ENCODE data around the gene ADIG. TPM values are rescaled to one million over a fixed set of nuclear protein-coding genes. Genes with fewer than 3 reads are reported as not detected.

The ADIG gene
- total RNA-seq, 4 donors from 2014 or later, result not detected

- no peaks in the 10 kb centered on the region for H3K9me3 ChIP-seq
- H3K27ac ChIP-seq, result no peak overlapping the region
- peaks cover 0 to 89% (median 0%) of the 10 kb centered on the region in 3 donors for H3K36me3 ChIP-seq
- no peaks in the 10 kb centered on the region for H3K4me1 ChIP-seq
- no peaks in the 10 kb centered on the region for H3K27me3 ChIP-seq
- DNase-seq, result no peak
- TF ChIP-seq, protein P1, sequence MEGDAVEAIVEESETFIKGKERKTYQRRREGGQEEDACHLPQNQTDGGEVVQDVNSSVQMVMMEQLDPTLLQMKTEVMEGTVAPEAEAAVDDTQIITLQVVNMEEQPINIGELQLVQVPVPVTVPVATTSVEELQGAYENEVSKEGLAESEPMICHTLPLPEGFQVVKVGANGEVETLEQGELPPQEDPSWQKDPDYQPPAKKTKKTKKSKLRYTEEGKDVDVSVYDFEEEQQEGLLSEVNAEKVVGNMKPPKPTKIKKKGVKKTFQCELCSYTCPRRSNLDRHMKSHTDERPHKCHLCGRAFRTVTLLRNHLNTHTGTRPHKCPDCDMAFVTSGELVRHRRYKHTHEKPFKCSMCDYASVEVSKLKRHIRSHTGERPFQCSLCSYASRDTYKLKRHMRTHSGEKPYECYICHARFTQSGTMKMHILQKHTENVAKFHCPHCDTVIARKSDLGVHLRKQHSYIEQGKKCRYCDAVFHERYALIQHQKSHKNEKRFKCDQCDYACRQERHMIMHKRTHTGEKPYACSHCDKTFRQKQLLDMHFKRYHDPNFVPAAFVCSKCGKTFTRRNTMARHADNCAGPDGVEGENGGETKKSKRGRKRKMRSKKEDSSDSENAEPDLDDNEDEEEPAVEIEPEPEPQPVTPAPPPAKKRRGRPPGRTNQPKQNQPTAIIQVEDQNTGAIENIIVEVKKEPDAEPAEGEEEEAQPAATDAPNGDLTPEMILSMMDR (IDR thresholded peaks at IDR 0.05), result no peak
- TF ChIP-seq POLR2A (IDR thresholded peaks at IDR 0.05), result no peak
- H3K4me3 ChIP-seq, result no peak overlapping the region
Measured at GRCh38 chr20:38559764-38560163, 21.2 kb upstream of the ADIG start.

GRCh38 chr20:38563802-38564431 lies 17.1 kb upstream of the ADIG start:
- Histone ChIP-seq H3K27ac (no peak overlapping the region), H3K4me1 (peaks cover 0 to 7% (median 0%) of the 10 kb centered on the region in 4 donors), H3K4me3 (no peak overlapping the region), H3K9me3 (no peaks in the 10 kb centered on the region), H3K27me3 (no peaks in the 10 kb centered on the region), H3K36me3 (peaks cover 0 to 90% (median 0%) of the 10 kb centered on the region in 3 donors)
- no peak for DNase-seq
- no peak for TF ChIP-seq POLR2A (IDR thresholded peaks at IDR 0.05)
- TF ChIP-seq, protein P1 (IDR thresholded peaks at IDR 0.05), result no peak

DNA sequence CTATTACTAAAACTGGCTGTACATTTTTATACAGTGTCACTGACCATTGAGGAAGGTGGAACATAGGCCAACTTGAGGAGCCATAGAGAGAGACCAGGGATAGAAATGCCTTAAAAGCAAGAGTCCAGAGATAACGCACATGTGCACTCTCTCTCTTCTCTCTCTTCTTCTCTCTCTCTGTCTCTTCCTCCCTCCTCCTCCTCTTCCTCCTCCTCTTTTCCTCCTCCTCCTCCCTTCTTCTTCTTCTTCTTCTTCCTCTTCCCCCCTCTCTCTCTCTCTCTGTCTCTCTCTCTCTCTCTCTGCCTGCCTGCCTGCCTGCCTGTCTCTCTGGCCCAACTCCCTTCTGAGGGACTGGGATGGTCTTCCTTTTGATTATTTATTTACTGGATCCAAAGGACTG lies 16.3 kb upstream of the ADIG start:
- no peak overlapping the region for H3K27ac ChIP-seq
- peaks cover 0 to 90% (median 0%) of the 10 kb centered on the region in 3 donors for H3K36me3 ChIP-seq
- no peaks in the 10 kb centered on the region for H3K9me3 ChIP-seq
- peaks cover 0 to 7% (median 0%) of the 10 kb centered on the region in 4 donors for H3K4me1 ChIP-seq
- TF ChIP-seq POLR2A (IDR thresholded peaks at IDR 0.05), result no peak
- TF ChIP-seq, protein P1 (IDR thresholded peaks at IDR 0.05), result no peak
- no peak overlapping the region for H3K4me3 ChIP-seq
- H3K27me3 ChIP-seq, result no peaks in the 10 kb centered on the region
- no peak for DNase-seq

DNA sequence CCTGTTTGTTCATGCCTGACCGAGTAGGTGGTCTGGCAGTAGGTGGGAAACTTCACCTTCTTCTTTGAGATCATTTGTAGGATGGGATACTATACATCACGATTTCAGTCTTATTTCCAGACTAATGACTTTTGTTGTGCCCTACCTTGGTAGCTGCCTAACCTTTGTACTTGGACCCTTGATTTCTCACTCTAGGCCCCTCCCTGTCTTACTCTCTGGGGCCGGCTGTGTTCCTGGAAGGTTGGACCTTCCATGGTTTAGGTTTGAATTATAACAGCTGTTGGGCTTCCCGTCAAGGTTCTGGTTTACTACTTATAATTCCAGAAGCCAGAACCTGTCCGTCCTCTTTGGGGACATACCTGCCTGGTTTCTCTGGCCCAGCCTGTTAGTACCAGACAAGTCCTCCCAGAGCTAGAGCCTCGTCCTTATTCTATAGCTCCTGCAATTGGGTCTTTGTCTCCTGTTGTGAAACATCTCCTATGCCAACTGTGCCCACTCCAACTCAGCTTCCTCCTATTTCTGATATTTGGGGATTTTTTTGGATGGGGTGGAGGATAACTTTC lies 14.9 kb upstream of the ADIG start:
- no peak for DNase-seq
- no peaks in the 10 kb centered on the region for H3K9me3 ChIP-seq
- peaks cover 0 to 7% (median 0%) of the 10 kb centered on the region in 4 donors for H3K4me1 ChIP-seq
- TF ChIP-seq POLR2A (IDR thresholded peaks at IDR 0.05), result no peak
- TF ChIP-seq, protein P1 (IDR thresholded peaks at IDR 0.05), result no peak
- no peaks in the 10 kb centered on the region for H3K27me3 ChIP-seq
- no peak overlapping the region for H3K27ac ChIP-seq
- H3K36me3 ChIP-seq, result peaks cover 0 to 89% (median 0%) of the 10 kb centered on the region in 3 donors
- H3K4me3 ChIP-seq, result no peak overlapping the region

DNA sequence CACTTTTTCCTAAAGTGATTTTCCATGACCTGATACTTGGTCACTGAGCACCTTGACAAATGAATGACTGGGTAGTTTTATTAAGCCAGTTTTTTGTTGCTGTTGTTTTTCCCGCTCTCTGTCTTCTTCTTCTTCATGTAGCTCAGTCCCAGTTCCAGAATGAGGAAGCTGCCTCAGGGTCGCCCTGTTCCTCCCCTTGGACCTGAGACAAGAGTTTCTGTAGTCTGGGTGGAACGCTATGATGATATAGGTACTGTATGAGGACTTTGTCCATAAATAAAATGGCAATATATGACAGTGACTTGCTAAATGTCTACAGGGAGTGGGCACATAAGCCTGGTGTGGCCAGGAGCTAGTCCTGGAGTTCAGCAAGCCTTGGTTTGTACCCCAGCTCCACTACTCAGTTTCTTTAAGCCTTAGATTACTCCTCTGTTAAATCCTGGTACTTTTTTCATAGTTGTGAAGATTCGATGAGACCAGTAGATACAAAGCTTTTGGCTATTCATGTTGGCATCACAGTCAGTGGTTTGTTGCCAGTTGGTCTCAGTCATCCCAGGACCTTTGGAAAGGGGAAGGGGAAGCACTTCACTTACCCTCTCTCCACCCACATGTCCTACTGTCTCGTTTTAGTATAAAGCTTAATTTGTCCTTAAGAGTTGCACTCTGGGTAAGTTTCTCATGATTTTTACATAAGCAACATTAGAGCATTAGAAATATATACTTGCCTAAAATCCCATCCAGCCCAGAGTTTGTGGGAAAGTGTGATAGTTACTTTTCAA lies 11.1 kb upstream of the ADIG start:
- DNase-seq, result no peak
- Histone ChIP-seq H3K27ac (no peak overlapping the region), H3K4me1 (peaks cover 0 to 7% (median 0%) of the 10 kb centered on the region in 4 donors), H3K27me3 (no peaks in the 10 kb centered on the region), H3K9me3 (no peaks in the 10 kb centered on the region), H3K36me3 (peaks cover 0 to 90% (median 3%) of the 10 kb centered on the region in 3 donors), H3K4me3 (no peak overlapping the region)
- TF ChIP-seq POLR2A (IDR thresholded peaks at IDR 0.05), result no peak
- TF ChIP-seq, protein P1 (IDR thresholded peaks at IDR 0.05), result no peak

All from Peyer's patch (tissue), 4 donors.